OCI-LY1 (cell line): Measurements from ENCODE around the gene EFNA3.

Experiments
- CTCF ChIP-seq: fragments of 200-600 bp; sonication (generic), shearing (Covaris generic); IDR thresholded peaks from 2 replicates; pipeline ENCODE4 v1.5.1; 2017; ENCODE audit warnings: mild to moderate bottlenecking, antibody characterized with exemption, low read length, moderate library complexity, mixed read lengths
- EZH2 ChIP-seq: fragments of 200-600 bp; sonication (generic), shearing (Covaris generic); IDR thresholded peaks from 2 replicates; pipeline ENCODE4 v1.8.0; 2017; ENCODE audit warnings: borderline replicate concordance, mixed run types, mild to moderate bottlenecking, antibody characterized with exemption, low read length, moderate library complexity, mixed read lengths

GRCh38 chr1:155039308-155039669, 39.3 kb upstream of the EFNA3 start:
- no peak for TF ChIP-seq EZH2
- TF ChIP-seq CTCF, result no peak
